Omental fat pad (tissue), 4 donors: ENCODE data around the gene HOXA2. TPM values are rescaled to one million over a fixed set of nuclear protein-coding genes. Genes with fewer than 3 reads are reported as not detected.

Experiments
- ATAC-seq: fragments of 150-250 bp; one replicate; pipeline ENCODE4 v1.9.1; 2016; ENCODE audit warnings: mild to moderate bottlenecking, moderate library complexity; ENCODE audit not compliant: low FRiP score
- DNase-seq: peaks from one replicate; pipeline ENCODE4 v3.0.0-alpha.2; 2019; ENCODE audit warnings: low spot score
- CTCF ChIP-seq, 3 donors: fragments of 450-650 bp; IDR thresholded peaks; one replicate each; pipeline ENCODE4 v1.5.1; 2016 to 2017; ENCODE audit warnings: antibody characterized with exemption in 3 of 3, mild to moderate bottlenecking in 3 of 3, moderate library complexity in 2 of 3
- total RNA-seq, 4 donors: library from RNA; depleted of rRNA; stranded (reverse); fragments of >200 nt; gene quantifications; one replicate each; pipeline ENCODE4 v1.1.0, GENCODE V29; 2016

Gene HOXA2
- total RNA-seq, 4 donors from 2014 or later: 1.1 to 3.5 (median 1.5) TPM

DNA sequence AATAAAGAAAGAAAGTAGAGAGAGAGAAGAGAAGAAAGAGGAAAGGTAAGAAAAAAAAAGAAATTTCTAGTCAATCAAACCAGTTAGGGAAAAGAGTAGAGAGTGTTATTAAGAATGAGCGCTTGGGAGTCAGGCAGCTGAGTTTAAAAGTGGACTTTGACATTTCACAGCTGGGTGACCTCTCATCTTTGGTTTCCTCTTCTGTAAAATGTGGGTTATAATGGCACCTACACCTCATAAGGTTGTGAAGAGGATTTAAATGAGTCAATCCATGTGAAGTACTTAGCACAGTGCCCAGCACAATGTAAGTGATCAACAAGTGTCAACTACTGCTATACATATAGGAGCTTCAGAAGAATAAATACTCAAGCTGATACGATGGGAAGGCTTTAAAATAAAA lies 18.8 kb downstream of the HOXA2 start:
- DNase-seq (no peak), ATAC-seq (no peak)
- TF ChIP-seq CTCF (IDR thresholded peaks at IDR 0.05): no peak

GRCh38 chr7:27082171-27082570 lies 20.3 kb downstream of the HOXA2 start:
- DNase-seq: no peak
- ATAC-seq: no peak
- TF ChIP-seq CTCF (IDR thresholded peaks at IDR 0.05): no peak

- no peak for ATAC-seq
- no peak for TF ChIP-seq CTCF (IDR thresholded peaks at IDR 0.05)
These were observed 21.5 kb downstream of the HOXA2 start for GRCh38 chr7:27080844-27081436.

DNA sequence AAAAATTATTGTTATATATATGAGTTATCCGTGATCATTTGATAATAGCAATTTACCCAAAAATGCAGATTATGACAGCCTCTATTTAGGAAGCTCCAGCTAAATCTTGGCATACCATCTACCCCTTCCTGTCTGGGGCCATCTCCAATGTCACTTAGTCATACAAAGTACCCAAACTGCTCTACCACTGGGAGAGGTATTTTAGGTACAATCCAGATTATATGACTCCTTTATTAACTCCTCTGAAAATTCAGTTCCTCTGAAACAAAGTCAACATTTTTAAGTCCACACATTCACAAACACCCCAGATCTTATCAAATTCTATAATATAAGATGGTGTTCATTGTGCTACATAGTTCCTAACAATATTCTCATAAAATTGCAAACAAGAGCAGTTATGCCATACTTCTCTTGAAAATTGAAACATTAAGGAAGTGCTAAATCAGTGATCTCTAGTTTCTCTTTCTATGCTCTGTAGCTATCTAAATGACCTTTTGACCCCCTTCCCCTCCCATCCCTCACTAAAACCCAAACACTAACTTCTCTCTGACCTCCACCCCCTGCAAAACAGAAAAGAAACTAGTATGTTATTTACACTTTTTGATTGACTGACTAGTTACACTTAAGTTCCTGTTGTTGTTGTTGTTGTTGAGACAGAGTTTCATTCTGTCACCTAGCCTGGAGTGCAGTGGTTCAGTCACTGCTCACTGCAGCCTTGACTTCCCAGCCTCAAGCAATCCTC lies 23.1 kb downstream of the HOXA2 start:
- ATAC-seq: no peak
- DNase-seq: no peak

More at GRCh38 chr7:27080844-27081436, 21.5 kb downstream of the HOXA2 start:
- no peak for DNase-seq

GRCh38 chr7:27078616-27079233 lies 23.8 kb downstream of the HOXA2 start:
- TF ChIP-seq CTCF (IDR thresholded peaks at IDR 0.05): no peak
- DNase-seq: no peak
- ATAC-seq: no peak

More for the DNA sequence above, 23.1 kb downstream of the HOXA2 start:
- TF ChIP-seq CTCF (IDR thresholded peaks at IDR 0.05): no peak

GRCh38 chr7:27073076-27073475 lies 29.4 kb downstream of the HOXA2 start:
- ATAC-seq: no peak
- TF ChIP-seq CTCF (IDR thresholded peaks at IDR 0.05): no peak

More at GRCh38 chr7:27073076-27073475, 29.4 kb downstream of the HOXA2 start:
- no peak for DNase-seq
